HL-60/S4 (cell line): ENCODE data around the gene MYO16.
"Not testable (repeated sequence)": the region's sequence is repeated elsewhere in the genome, so short reads cannot be mapped to it uniquely, and the experiment has no call there.

Experiments
- in situ Hi-C: fragments of 300-500 bp; cut with MboI; formaldehyde crosslinking; loops from 2 replicates; pipeline ENCODE4 v1.14.3; 2022; ENCODE audit warnings: low sequenced_read_pairs

Gene MYO16

GRCh38 chr13:109208522-109208921 lies 579.1 kb downstream of the MYO16 start:
- in situ Hi-C loops = no loop called here

- in situ Hi-C loops = no loop called here
Observed at GRCh38 chr13:109209526-109209925, 580.1 kb downstream of the MYO16 start.

DNA sequence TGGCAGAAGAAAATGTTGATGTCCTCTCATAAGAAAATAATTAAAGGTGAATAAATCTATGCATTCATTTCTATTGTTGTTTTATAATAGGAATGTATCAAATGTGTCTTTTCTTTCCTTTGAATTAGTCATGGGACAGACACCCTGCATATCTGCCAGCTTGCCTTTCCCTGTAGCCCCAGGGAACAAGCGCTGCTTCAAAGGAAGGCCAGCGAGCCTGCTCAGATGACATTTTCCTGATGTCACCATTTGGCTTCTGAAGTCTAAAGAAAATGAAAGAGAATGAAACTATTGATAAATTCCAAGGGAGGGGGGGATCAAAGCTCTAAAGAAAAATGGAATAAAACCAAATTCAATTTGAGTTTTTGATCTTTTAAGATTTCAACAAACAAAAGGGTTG lies 582.2 kb downstream of the MYO16 start:
- in situ Hi-C loops = no loop called here

- in situ Hi-C loops = no loop called here
Observed at GRCh38 chr13:109212650-109213049, 583.2 kb downstream of the MYO16 start.

DNA sequence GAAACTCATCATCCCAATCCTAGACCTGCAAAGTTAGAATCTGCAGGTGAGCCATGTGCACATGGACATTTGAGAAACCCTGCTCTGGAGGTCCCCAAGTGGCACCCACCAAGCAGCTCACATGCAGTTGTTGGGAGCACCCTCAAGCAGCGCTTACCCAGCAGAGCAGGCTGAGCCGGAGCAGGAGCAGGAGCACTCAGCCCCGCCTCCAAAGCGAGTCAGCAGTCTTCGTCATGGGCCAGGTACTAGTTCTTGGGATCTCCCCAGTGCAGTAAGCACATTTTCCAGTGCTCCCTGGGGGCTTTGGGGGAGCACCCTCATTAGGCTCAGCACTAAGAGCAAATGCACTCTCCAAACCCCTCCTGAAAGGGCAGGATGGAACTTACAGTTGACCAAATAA lies 584.3 kb downstream of the MYO16 start:
- in situ Hi-C loops = no loop called here

DNA sequence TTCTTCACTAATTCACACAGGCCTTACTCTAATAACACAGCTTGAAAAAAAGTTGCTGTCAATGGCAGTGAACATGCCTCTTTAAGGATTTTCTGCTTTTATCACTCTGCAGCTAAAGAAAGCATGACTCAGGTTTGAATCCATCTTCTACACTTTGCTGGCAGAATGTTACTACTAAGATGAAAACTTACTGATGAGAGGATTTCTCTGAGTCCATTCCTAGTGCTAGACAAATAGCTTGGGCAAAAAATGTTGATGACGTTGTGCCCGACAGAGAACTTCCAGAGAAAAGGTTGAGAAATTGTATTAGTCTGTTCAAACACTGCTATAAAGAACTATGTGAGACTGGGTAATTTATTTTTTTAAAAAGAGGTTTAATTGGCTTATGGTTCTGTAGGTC lies 585.0 kb downstream of the MYO16 start:
- in situ Hi-C loops = no loop called here

GRCh38 chr13:109215377-109215776 lies 586.0 kb downstream of the MYO16 start:
- in situ Hi-C loops = no loop called here

GRCh38 chr13:109217510-109217909 lies 588.1 kb downstream of the MYO16 start:
- in situ Hi-C loops = not testable (repeated sequence)

- in situ Hi-C loops = no loop called here
Observed at GRCh38 chr13:109220631-109221030, 591.2 kb downstream of the MYO16 start.

DNA sequence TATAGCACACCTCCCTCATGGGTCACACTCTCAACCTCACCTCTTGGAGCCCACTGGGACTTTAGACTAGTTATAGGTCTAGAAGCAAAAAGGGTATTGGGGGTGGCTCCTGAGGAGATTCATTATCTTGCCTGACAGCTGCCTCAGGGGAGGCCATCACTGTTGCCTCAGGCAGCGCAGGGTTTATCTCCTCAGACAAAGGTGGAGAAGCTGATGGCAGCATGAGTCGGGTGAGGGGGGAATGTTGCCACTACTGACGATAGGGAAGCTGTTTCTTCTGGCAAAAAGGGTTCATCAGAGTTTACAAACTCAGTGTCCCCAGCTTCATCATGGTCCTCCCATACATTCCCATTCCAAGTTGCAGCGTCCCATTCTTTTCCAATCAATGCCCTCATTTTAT lies 594.6 kb downstream of the MYO16 start:
- in situ Hi-C loops = no loop called here

- in situ Hi-C loops = no loop called here
Observed at GRCh38 chr13:109226631-109227030, 597.2 kb downstream of the MYO16 start.

- in situ Hi-C loops = no loop called here
Observed at GRCh38 chr13:109227344-109227940, 598.0 kb downstream of the MYO16 start.

- in situ Hi-C loops = no loop called here
Observed at GRCh38 chr13:109228211-109228610, 598.8 kb downstream of the MYO16 start.

DNA sequence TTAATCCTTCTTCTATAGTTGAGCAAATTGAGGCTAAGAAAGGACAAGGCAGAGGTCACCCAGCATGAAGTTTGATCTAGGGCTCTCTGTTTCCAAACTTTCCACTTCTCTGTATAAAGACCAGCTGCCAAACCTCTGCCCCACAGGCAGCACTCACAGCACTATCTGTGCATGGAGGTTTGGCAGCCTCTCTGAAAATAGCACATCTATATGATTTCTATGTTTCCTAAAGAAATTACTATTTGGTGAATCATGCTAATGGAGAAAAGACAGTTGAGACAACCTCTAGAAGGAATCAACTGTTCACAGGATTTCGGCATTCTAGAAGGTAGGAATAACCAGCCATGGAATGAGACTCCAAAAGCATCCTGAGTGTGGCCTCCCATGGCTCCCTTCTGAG lies 602.5 kb downstream of the MYO16 start:
- in situ Hi-C loops = no loop called here

GRCh38 chr13:109233293-109233692 lies 603.9 kb downstream of the MYO16 start:
- in situ Hi-C loops = no loop called here

GRCh38 chr13:109235901-109236300 lies 606.5 kb downstream of the MYO16 start:
- in situ Hi-C loops = no loop called here

- in situ Hi-C loops = no loop called here
Observed at GRCh38 chr13:109241160-109241559, 611.7 kb downstream of the MYO16 start.

- in situ Hi-C loops = no loop called here
Observed at GRCh38 chr13:109243311-109243951, 614.0 kb downstream of the MYO16 start.

DNA sequence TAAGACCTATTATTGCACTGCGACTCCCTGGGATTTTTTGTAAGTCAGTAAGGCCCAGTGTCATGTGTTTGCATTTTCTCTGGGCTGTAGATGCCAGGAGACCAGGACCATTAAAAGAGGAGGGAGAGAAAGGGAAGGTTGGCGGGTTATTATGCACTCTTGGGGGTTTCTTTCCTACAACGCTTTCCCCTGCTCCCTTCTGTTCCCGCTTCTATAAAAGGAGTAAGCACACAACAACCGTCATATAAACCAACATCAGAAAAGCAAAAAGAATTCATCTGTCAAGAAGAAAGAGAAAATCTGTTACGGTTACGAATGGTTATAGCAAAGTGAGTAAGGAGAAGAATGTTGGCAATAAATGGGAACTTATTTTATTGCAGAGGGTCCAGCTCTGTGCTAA lies 615.2 kb downstream of the MYO16 start:
- in situ Hi-C loops = no loop called here

GRCh38 chr13:109246001-109246400 lies 616.6 kb downstream of the MYO16 start:
- in situ Hi-C loops = no loop called here

DNA sequence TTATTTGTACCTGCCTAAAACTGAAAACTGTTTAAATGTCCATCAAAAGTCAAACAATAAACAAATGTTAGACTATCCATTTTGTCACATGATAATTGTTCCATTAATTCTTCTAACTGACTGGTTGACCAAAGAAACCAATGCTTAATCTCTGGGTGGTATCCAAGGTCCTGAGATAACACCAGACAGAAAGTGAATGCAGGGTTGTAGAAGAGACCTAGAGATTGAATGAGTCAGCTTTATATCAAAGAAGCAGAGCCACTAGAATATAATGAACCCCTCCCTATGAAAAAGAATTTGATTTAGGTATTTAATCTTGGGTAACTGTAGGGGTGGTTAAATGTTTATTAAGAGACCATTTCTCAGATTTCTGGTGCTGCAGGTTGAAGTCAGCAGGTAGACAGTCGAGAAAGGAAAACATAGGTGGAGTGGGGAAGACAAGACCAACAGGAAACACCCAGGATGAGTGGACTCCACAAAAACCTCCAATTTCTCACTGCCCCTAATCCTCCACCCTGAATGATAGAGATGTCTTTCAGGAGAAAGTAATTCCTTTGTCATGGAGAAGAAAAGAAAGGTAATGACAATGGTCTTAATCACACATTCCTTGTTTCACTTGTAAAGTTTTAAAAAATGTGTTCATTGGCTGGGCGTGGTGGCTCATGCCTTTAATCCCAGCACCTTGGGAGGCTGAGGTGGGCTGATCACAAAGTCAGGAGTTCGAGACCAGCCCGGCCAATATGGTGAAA lies 620.5 kb downstream of the MYO16 start:
- in situ Hi-C loops = no loop called here

DNA sequence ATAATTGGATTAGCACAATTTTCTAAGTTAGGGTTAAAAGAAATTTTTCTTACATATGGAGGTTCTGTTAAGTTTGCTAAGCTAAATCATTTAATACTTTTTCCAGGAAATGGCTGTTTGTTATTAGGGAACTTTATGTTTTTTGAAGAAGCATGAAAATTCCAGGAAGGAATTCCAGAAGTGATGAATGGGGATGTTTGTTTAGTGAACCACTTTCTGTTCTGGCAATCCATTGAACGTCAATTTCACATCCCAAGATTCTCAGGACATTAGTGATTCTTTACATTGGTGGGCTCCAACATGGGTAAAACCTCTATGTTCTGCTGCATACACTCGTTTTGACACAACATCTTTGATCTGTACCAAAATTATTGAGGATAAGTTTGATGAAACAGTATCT lies 622.5 kb downstream of the MYO16 start:
- in situ Hi-C loops = no loop called here
